ENCODE results near the gene UNC80.

- TF ChIP-seq CTCF (IDR thresholded peaks at IDR 0.05) (no peak), EP300 (IDR thresholded peaks at IDR 0.05) (no peak), POLR2AphosphoS5 (IDR thresholded peaks at IDR 0.05) (no peak)
These were observed 219.2 kb downstream of the UNC80 start for GRCh38 chr2:209990838-209991237.
